Esophagus squamous epithelium (tissue), 4 donors: ENCODE measurements around the gene CENPS. TPM values are rescaled to one million over a fixed set of nuclear protein-coding genes. Genes with fewer than 3 reads are reported as not detected.

Source experiments
- total RNA-seq, 4 donors: library from RNA; depleted of rRNA; stranded (reverse); fragments of >200 nt; gene quantifications; one replicate each; pipeline ENCODE4 v1.1.0, GENCODE V29; 2016

CENPS gene
- total RNA-seq, 4 donors from 2014 or later = 5.6 to 15.7 (median 6.1) TPM

Other genes with a start within 250 kb of the CENPS start
- 10 to 100 TPM; 27.1 to 40.6 (median 38.1) TPM for gene KIF1B, start 219.9 kb upstream of the CENPS start, total RNA-seq
- 1,000 to 10,000 TPM in 1 of 4 donors, 100 to 1,000 TPM in 3; 396 to 1,138 (median 704) TPM for gene PGD, start 31.4 kb upstream of the CENPS start, total RNA-seq
- gene CORT, start 19.6 kb downstream of the CENPS start, total RNA-seq = under 1 TPM in 3 of 4 donors, not detected in 1; 0.38 to 0.83 (median 0.70) TPM
- 10 to 100 TPM; 14.9 to 40.4 (median 26.0) TPM for gene DFFA, start 42.1 kb downstream of the CENPS start, total RNA-seq
- gene PEX14, start 44.5 kb downstream of the CENPS start, total RNA-seq = 10 to 100 TPM in 3 of 4 donors, 1 to 10 TPM in 1; 9.4 to 22.9 (median 15.2) TPM